ENCODE results near the gene CNN2. TPM values are rescaled to one million over a fixed set of nuclear protein-coding genes. Genes with fewer than 3 reads are reported as not detected.
A peak's percentile ranks its signal among the peaks of the same experiment; 100 is the strongest.

The CNN2 gene
- total and polyA plus RNA-seq, 9 of the 15 experiments (the other 6 are each of a cell fraction or from before 2014, with no cell fraction given), result 12.1 to 174 (median 52.7) TPM

DNA sequence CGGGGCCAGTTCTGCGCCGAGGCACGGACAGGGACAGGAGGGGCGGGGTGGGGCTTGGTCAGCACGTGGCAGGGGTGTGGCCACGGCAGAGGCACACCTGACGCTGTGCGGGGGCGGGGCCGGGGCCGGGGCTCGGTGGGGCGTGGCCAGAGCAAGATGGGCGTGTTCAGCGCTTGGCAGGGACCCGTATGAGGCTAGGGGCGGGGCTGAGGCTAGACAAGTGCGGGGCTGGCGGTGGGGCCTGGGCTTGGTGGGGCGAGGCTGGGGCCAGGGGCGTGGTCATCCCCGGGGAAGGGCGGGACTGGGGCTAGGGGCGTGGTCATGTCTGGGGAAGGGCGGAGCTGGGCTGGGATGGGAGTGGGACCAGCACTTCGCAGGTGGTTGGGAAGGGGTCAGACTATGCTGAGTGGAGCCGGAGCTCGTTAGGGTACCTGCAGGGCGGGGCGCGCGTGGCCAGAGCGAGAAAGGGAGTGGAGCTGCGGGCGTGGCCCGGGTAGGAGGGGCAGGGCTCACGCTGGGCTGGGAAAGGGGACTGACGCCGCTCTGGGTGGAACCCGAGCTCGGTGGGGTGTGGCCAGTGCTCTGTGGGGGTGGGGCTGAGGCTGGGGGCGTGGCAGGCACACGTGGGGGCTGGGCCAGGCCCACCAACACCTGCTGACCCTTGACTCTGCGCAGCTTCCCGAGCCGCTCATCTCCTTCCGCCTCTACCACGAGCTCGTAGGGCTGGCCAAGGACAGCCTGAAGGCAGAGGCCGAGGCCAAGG is 55.9 kb downstream of the CNN2 start (continued):
- TF ChIP-seq KLF13 (tag; IDR thresholded peaks at IDR 0.05; ENCODE audit: borderline replicate concordance, low read depth) (peak; percentile 73), PHF20 (IDR thresholded peaks at IDR 0.05; ENCODE audit: partially characterized antibody) (no peak), FOXK2 (conservative IDR thresholded peaks at IDR 0.05 in 1 of 2, IDR thresholded peaks at IDR 0.05 in 1 of 2; ENCODE audit: low read depth in 2 of 2) (peak in 1 of 2 experiments; percentile 19; a peak in 1 of 4 replicates), RAD21 (CRISPR knock-in tag; conservative IDR thresholded peaks at IDR 0.05 in 1 of 2, IDR thresholded peaks at IDR 0.05 in 1 of 2) (no peak), JUND (IDR thresholded peaks at IDR 0.05; ENCODE audit: borderline replicate concordance, low read depth, low read length) (no peak), JUND (tag; IDR thresholded peaks at IDR 0.05; ENCODE audit: borderline replicate concordance, low read depth, low read length) (no peak), ZNF589 (CRISPR knock-in tag; IDR thresholded peaks at IDR 0.05; ENCODE audit: low read depth) (no peak), RBM14 (IDR thresholded peaks at IDR 0.05; ENCODE audit: borderline replicate concordance, insufficient read depth, low read depth, low read length) (no peak), ATF1 (CRISPR knock-in tag; IDR thresholded peaks at IDR 0.05) (no peak), ATF1 (tag; IDR thresholded peaks at IDR 0.05) (peak; percentile 40; the same call in 1 of the 2 replicates), TAF9B (IDR thresholded peaks at IDR 0.05; ENCODE audit: partially characterized antibody) (no peak), GATAD2B (IDR thresholded peaks at IDR 0.05; ENCODE audit: borderline replicate concordance) (no peak), ZNF311 (CRISPR knock-in tag; IDR thresholded peaks at IDR 0.05) (no peak), NR2C1 (IDR thresholded peaks at IDR 0.05) (no peak), NR2C1 (tag; IDR thresholded peaks at IDR 0.05) (no peak)
- TF ChIP-seq, protein P1, sequence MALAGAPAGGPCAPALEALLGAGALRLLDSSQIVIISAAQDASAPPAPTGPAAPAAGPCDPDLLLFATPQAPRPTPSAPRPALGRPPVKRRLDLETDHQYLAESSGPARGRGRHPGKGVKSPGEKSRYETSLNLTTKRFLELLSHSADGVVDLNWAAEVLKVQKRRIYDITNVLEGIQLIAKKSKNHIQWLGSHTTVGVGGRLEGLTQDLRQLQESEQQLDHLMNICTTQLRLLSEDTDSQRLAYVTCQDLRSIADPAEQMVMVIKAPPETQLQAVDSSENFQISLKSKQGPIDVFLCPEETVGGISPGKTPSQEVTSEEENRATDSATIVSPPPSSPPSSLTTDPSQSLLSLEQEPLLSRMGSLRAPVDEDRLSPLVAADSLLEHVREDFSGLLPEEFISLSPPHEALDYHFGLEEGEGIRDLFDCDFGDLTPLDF (CRISPR knock-in tag; IDR thresholded peaks at IDR 0.05), result 0 out of 2 replicates have a peak, but pooled peaks have one; percentile 54
- TF ChIP-seq, protein P2, sequence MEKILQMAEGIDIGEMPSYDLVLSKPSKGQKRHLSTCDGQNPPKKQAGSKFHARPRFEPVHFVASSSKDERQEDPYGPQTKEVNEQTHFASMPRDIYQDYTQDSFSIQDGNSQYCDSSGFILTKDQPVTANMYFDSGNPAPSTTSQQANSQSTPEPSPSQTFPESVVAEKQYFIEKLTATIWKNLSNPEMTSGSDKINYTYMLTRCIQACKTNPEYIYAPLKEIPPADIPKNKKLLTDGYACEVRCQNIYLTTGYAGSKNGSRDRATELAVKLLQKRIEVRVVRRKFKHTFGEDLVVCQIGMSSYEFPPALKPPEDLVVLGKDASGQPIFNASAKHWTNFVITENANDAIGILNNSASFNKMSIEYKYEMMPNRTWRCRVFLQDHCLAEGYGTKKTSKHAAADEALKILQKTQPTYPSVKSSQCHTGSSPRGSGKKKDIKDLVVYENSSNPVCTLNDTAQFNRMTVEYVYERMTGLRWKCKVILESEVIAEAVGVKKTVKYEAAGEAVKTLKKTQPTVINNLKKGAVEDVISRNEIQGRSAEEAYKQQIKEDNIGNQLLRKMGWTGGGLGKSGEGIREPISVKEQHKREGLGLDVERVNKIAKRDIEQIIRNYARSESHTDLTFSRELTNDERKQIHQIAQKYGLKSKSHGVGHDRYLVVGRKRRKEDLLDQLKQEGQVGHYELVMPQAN (IDR thresholded peaks at IDR 0.05; ENCODE audit: borderline replicate concordance), result peak; percentile 89
- TF ChIP-seq, protein P3, sequence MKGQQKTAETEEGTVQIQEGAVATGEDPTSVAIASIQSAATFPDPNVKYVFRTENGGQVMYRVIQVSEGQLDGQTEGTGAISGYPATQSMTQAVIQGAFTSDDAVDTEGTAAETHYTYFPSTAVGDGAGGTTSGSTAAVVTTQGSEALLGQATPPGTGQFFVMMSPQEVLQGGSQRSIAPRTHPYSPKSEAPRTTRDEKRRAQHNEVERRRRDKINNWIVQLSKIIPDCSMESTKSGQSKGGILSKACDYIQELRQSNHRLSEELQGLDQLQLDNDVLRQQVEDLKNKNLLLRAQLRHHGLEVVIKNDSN (CRISPR knock-in tag; IDR thresholded peaks at IDR 0.05), result peak; percentile 80
- TF ChIP-seq, protein P4, sequence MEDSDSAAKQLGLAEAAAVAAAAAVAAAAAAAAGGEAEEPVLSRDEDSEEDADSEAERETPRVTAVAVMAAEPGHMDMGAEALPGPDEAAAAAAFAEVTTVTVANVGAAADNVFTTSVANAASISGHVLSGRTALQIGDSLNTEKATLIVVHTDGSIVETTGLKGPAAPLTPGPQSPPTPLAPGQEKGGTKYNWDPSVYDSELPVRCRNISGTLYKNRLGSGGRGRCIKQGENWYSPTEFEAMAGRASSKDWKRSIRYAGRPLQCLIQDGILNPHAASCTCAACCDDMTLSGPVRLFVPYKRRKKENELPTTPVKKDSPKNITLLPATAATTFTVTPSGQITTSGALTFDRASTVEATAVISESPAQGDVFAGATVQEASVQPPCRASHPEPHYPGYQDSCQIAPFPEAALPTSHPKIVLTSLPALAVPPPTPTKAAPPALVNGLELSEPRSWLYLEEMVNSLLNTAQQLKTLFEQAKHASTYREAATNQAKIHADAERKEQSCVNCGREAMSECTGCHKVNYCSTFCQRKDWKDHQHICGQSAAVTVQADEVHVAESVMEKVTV (CRISPR knock-in tag; IDR thresholded peaks at IDR 0.05), result no peak
- TF ChIP-seq, protein P5, sequence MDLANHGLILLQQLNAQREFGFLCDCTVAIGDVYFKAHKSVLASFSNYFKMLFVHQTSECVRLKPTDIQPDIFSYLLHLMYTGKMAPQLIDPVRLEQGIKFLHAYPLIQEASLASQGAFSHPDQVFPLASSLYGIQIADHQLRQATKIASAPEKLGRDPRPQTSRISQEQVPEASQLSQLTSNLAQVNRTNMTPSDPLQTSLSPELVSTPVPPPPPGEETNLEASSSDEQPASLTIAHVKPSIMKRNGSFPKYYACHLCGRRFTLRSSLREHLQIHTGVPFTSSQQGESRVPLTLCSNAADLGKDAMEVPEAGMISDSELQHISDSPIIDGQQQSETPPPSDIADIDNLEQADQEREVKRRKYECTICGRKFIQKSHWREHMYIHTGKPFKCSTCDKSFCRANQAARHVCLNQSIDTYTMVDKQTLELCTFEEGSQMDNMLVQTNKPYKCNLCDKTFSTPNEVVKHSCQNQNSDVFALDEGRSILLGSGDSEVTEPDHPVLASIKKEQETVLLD (IDR thresholded peaks at IDR 0.05), result no peak
